IgD-negative memory B cell (primary cell): ENCODE data around the gene NUP210L. TPM values are rescaled to one million over a fixed set of nuclear protein-coding genes. Genes with fewer than 3 reads are reported as not detected.
A peak's percentile ranks its signal among the peaks of the same experiment; 100 is the strongest.

Experiments used
- H3K27ac Mint-ChIP-seq, 3 donors: one replicate each; pipeline ENCODE4 v1.8.0; 2020 to 2022; ENCODE audit warnings: mild to moderate bottlenecking in 3 of 3, mixed read lengths in 3 of 3, moderate library complexity in 1 of 3
- H3K27me3 Mint-ChIP-seq: one replicate; pipeline ENCODE4 v1.8.0; 2021; ENCODE audit warnings: mixed read lengths
- H3K36me3 Mint-ChIP-seq: one replicate; pipeline ENCODE4 v1.8.0; 2020; ENCODE audit warnings: mild to moderate bottlenecking, mixed read lengths
- H3K4me1 Mint-ChIP-seq, 3 donors: one replicate each; pipeline ENCODE4 v1.8.0; 2020 to 2022; ENCODE audit warnings: mixed read lengths in 3 of 3, mild to moderate bottlenecking in 1 of 3
- H3K4me3 Mint-ChIP-seq, 4 donors: one replicate each; pipeline ENCODE4 v1.8.0; 2020 to 2022; ENCODE audit warnings: mild to moderate bottlenecking in 4 of 4, mixed read lengths in 4 of 4, moderate library complexity in 3 of 4
- H3K9me3 Mint-ChIP-seq, 3 donors: one replicate each; pipeline ENCODE4 v1.8.0; 2020 to 2021; ENCODE audit warnings: mixed read lengths in 3 of 3, mild to moderate bottlenecking in 1 of 3
- polyA plus RNA-seq: library from polyadenylated mRNA; unstranded; fragments of 300-500 nt; fragmentation: Illumina TruSeq; gene quantifications from one replicate; pipeline ENCODE4 v1.2.3, GENCODE V29; 2021

NUP210L gene
- not detected for polyA plus RNA-seq

GRCh38 chr1:154154534-154155191 lies at the start of gene NUP210L:
NUP210L (minus strand) TSS chr1:154155073.
- Mint-ChIP-seq H3K27me3 (no peaks in the 10 kb centered on the region), H3K4me1 (peaks cover 13 to 24% (median 19%) of the 10 kb centered on the region in 3 donors), H3K36me3 (peaks cover 3% of the 10 kb centered on the region), H3K4me3 (no peak within 1 kb of the TSS), H3K9me3 (no peaks in the 10 kb centered on the region), H3K27ac (peak within 1 kb of the TSS; percentile 15 to 86 (median 67))

- H3K27ac Mint-ChIP-seq, result no peak overlapping the region
- no peaks in the 10 kb centered on the region for H3K27me3 Mint-ChIP-seq
- H3K36me3 Mint-ChIP-seq, result peaks cover 2% of the 10 kb centered on the region
- H3K4me1 Mint-ChIP-seq, result no peaks in the 10 kb centered on the region
- H3K4me3 Mint-ChIP-seq, result no peak overlapping the region
- no peaks in the 10 kb centered on the region for H3K9me3 Mint-ChIP-seq
These were observed 44.6 kb upstream of the NUP210L start for GRCh38 chr1:154199563-154199879.

- no peaks in the 10 kb centered on the region for H3K4me1 Mint-ChIP-seq
- no peak overlapping the region for H3K27ac Mint-ChIP-seq
- H3K27me3 Mint-ChIP-seq, result peaks cover 3% of the 10 kb centered on the region
- peaks cover 2% of the 10 kb centered on the region for H3K36me3 Mint-ChIP-seq
- H3K9me3 Mint-ChIP-seq, result no peaks in the 10 kb centered on the region
- no peak overlapping the region for H3K4me3 Mint-ChIP-seq
These were observed 44.1 kb upstream of the NUP210L start for GRCh38 chr1:154198756-154199562.

- Mint-ChIP-seq H3K27ac (no peak overlapping the region), H3K36me3 (peaks cover 2% of the 10 kb centered on the region), H3K27me3 (peaks cover 11% of the 10 kb centered on the region), H3K4me3 (no peak overlapping the region), H3K4me1 (peaks cover 0 to 2% (median 0%) of the 10 kb centered on the region in 3 donors), H3K9me3 (no peaks in the 10 kb centered on the region)
These were observed 38.9 kb upstream of the NUP210L start for GRCh38 chr1:154193821-154194220.

GRCh38 chr1:154192476-154192875 lies 37.6 kb upstream of the NUP210L start:
- peaks cover 14% of the 10 kb centered on the region for H3K27me3 Mint-ChIP-seq
- H3K36me3 Mint-ChIP-seq, result peaks cover 2% of the 10 kb centered on the region
- H3K27ac Mint-ChIP-seq, result peak overlapping the region in 1 of 3 donors; percentile 71
- H3K4me1 Mint-ChIP-seq, result peaks cover 0 to 2% (median 0%) of the 10 kb centered on the region in 3 donors
- H3K4me3 Mint-ChIP-seq, result no peak overlapping the region
- H3K9me3 Mint-ChIP-seq, result no peaks in the 10 kb centered on the region

- H3K9me3 Mint-ChIP-seq, result no peaks in the 10 kb centered on the region
- H3K4me3 Mint-ChIP-seq, result peak within 1 kb of the TSS in 2 of 4 donors; percentile 33 to 47
- peaks cover under 1% of the 10 kb centered on the region for H3K36me3 Mint-ChIP-seq
- H3K4me1 Mint-ChIP-seq, result peaks cover 0 to 2% (median 0%) of the 10 kb centered on the region in 3 donors
- peak within 1 kb of the TSS in 2 of 3 donors; percentile 3 to 82 for H3K27ac Mint-ChIP-seq
- H3K27me3 Mint-ChIP-seq, result peaks cover 14% of the 10 kb centered on the region
These were observed 37.2 kb upstream of the NUP210L start, which contains the start of gene TPM3 for GRCh38 chr1:154191990-154192461. TPM3 (minus strand) TSS chr1:154192100; CDS start chr1:154192018, 82 bp downstream.

GRCh38 chr1:154190550-154190949 lies 35.7 kb upstream of the NUP210L start:
- H3K36me3 Mint-ChIP-seq, result no peaks in the 10 kb centered on the region
- H3K27ac Mint-ChIP-seq, result no peak overlapping the region
- H3K27me3 Mint-ChIP-seq, result peaks cover 14% of the 10 kb centered on the region
- no peak overlapping the region for H3K4me3 Mint-ChIP-seq
- H3K9me3 Mint-ChIP-seq, result no peaks in the 10 kb centered on the region
- H3K4me1 Mint-ChIP-seq, result peaks cover 0 to 2% (median 0%) of the 10 kb centered on the region in 3 donors

GRCh38 chr1:154186852-154187501 lies 32.1 kb upstream of the NUP210L start:
- H3K9me3 Mint-ChIP-seq, result no peaks in the 10 kb centered on the region

GRCh38 chr1:154186177-154186576 lies 31.3 kb upstream of the NUP210L start:
- peaks cover 8 to 12% (median 9%) of the 10 kb centered on the region in 3 donors for H3K4me1 Mint-ChIP-seq
- peak overlapping the region in 1 of 4 donors; percentile 45 for H3K4me3 Mint-ChIP-seq
- no peaks in the 10 kb centered on the region for H3K9me3 Mint-ChIP-seq
- H3K27me3 Mint-ChIP-seq, result peaks cover 3% of the 10 kb centered on the region
- H3K36me3 Mint-ChIP-seq, result no peaks in the 10 kb centered on the region
- H3K27ac Mint-ChIP-seq, result peak overlapping the region in 1 of 3 donors; percentile 41

More at GRCh38 chr1:154186852-154187501, 32.1 kb upstream of the NUP210L start:
- Mint-ChIP-seq H3K36me3 (no peaks in the 10 kb centered on the region), H3K4me3 (peak overlapping the region in 1 of 4 donors; percentile 45), H3K27ac (peak overlapping the region in 1 of 3 donors; percentile 41), H3K27me3 (peaks cover 5% of the 10 kb centered on the region), H3K4me1 (peaks cover 2 to 6% (median 3%) of the 10 kb centered on the region in 3 donors)

- Mint-ChIP-seq H3K27ac (peak overlapping the region; percentile 93 to 98 (median 98)), H3K27me3 (peaks cover 3% of the 10 kb centered on the region), H3K4me3 (peak overlapping the region; percentile 92 to 100 (median 100)), H3K36me3 (no peaks in the 10 kb centered on the region), H3K9me3 (no peaks in the 10 kb centered on the region), H3K4me1 (peaks cover 29 to 38% (median 32%) of the 10 kb centered on the region in 3 donors)
These were observed 28.4 kb upstream of the NUP210L start for GRCh38 chr1:154183046-154183915.

GRCh38 chr1:154182344-154183045 lies 27.6 kb upstream of the NUP210L start:
- Mint-ChIP-seq H3K36me3 (no peaks in the 10 kb centered on the region), H3K4me1 (peaks cover 37 to 46% (median 39%) of the 10 kb centered on the region in 3 donors), H3K4me3 (peak overlapping the region; percentile 92 to 100 (median 100)), H3K27ac (peak overlapping the region; percentile 93 to 98 (median 98)), H3K27me3 (no peaks in the 10 kb centered on the region), H3K9me3 (no peaks in the 10 kb centered on the region)

GRCh38 chr1:154181944-154182343 lies 27.1 kb upstream of the NUP210L start:
- Mint-ChIP-seq H3K9me3 (no peaks in the 10 kb centered on the region), H3K27me3 (no peaks in the 10 kb centered on the region), H3K4me1 (peaks cover 43 to 52% (median 45%) of the 10 kb centered on the region in 3 donors)

GRCh38 chr1:154179946-154180687 lies 25.2 kb upstream of the NUP210L start:
- Mint-ChIP-seq H3K27ac (peak overlapping the region; percentile 93 to 99 (median 94)), H3K4me3 (peak overlapping the region; percentile 92 to 100 (median 100)), H3K36me3 (peaks cover 2% of the 10 kb centered on the region), H3K27me3 (no peaks in the 10 kb centered on the region), H3K4me1 (peaks cover 52 to 59% (median 52%) of the 10 kb centered on the region in 3 donors), H3K9me3 (no peaks in the 10 kb centered on the region)

More at GRCh38 chr1:154181944-154182343, 27.1 kb upstream of the NUP210L start:
- Mint-ChIP-seq H3K36me3 (no peaks in the 10 kb centered on the region), H3K4me3 (peak overlapping the region; percentile 92 to 100 (median 100)), H3K27ac (peak overlapping the region; percentile 93 to 98 (median 98))
